OCI-LY7 (cell line): ENCODE data around the gene NEUROD2. TPM values are rescaled to one million over a fixed set of nuclear protein-coding genes. Genes with fewer than 3 reads are reported as not detected.

Source experiments
- BruUV-seq: library from RNA; stranded (reverse); fragments of 400-500 nt; replicated peaks from 2 replicates; lab custom pipeline; 2021; lab: Mats Ljungman, UMichigan
- CTCF ChIA-PET: fragments of 300-600 bp; sonication (Branson Sonifier 250); formaldehyde crosslinking; loops from one replicate; lab custom pipeline; 2022; ENCODE audit warnings: antibody characterized with exemption; ENCODE audit not compliant: unreplicated experiment; lab: Charles Lee
- POLR2A ChIA-PET: fragments of 300-600 bp; sonication (Branson Sonifier 250); formaldehyde crosslinking; loops from one replicate; lab custom pipeline; 2022; ENCODE audit warnings: antibody characterized with exemption; lab: Charles Lee
- DNase-seq: peaks from one replicate; pipeline ENCODE4 v3.0.0-alpha.2; 2015; ENCODE audit warnings: low spot score
- H2AFZ ChIP-seq: fragments of 200-600 bp; sonication (generic), shearing (Covaris generic); 2 replicates; pipeline ENCODE4 v1.6.1; 2014; ENCODE audit warnings: mild to moderate bottlenecking, antibody characterized with exemption, low read length, moderate library complexity
- H3K27ac ChIP-seq: fragments of 200-600 bp; sonication (generic); 2 replicates; pipeline ENCODE4 v1.5.1; 2014; ENCODE audit warnings: mixed run types, low read depth, mild to moderate bottlenecking, moderate library complexity, low read length, inconsistent platforms; ENCODE audit not compliant: poor library complexity, severe bottlenecking
- H3K36me3 ChIP-seq: fragments of 200-600 bp; sonication (generic); 2 replicates; pipeline ENCODE4 v1.6.1; 2014; ENCODE audit warnings: mild to moderate bottlenecking, antibody characterized with exemption, low read length, moderate library complexity, mixed read lengths; ENCODE audit not compliant: insufficient read depth
- H3K4me1 ChIP-seq: fragments of 200-600 bp; sonication (generic); 2 replicates; pipeline ENCODE4 v1.5.1; 2014; ENCODE audit warnings: mild to moderate bottlenecking, low read length; ENCODE audit not compliant: insufficient read depth, poor library complexity, severe bottlenecking
- H3K4me2 ChIP-seq: fragments of 200-600 bp; sonication (generic); 2 replicates; pipeline ENCODE4 v1.6.1; 2014; ENCODE audit warnings: mild to moderate bottlenecking, low read length
- H3K4me3 ChIP-seq: fragments of 200-600 bp; sonication (generic); 2 replicates; pipeline ENCODE4 v1.5.1; 2014; ENCODE audit warnings: mild to moderate bottlenecking, low read depth, low read length; ENCODE audit not compliant: poor library complexity, severe bottlenecking
- H3K79me2 ChIP-seq: fragments of 200-600 bp; sonication (generic); 2 replicates; pipeline ENCODE4 v1.6.1; 2016; ENCODE audit warnings: low read depth, mild to moderate bottlenecking, low read length, moderate library complexity, mixed read lengths; ENCODE audit not compliant: insufficient read depth
- H3K9me2 ChIP-seq: fragments of 200-600 bp; sonication (generic); 2 replicates; pipeline ENCODE4 v1.6.1; 2016; ENCODE audit warnings: mild to moderate bottlenecking, low read length, mixed read lengths; ENCODE audit not compliant: insufficient read depth
- H3K9me3 ChIP-seq: fragments of 200-600 bp; sonication (generic); 2 replicates; pipeline ENCODE4 v1.6.1; 2014; ENCODE audit warnings: mild to moderate bottlenecking, mixed run types, low read length, mixed read lengths
- H4K20me1 ChIP-seq: fragments of 200-600 bp; sonication (generic); 2 replicates; pipeline ENCODE4 v1.6.1; 2014; ENCODE audit warnings: mild to moderate bottlenecking, antibody characterized with exemption, low read length, moderate library complexity, mixed read lengths; ENCODE audit not compliant: insufficient read depth
- EZH2phosphoT487 ChIP-seq: fragments of 200-600 bp; sonication (generic); IDR thresholded peaks from 2 replicates; pipeline ENCODE4 v1.6.1; 2018; ENCODE audit warnings: low read depth, borderline replicate concordance, mild to moderate bottlenecking, mixed run types, antibody characterized with exemption, low read length, moderate library complexity, mixed read lengths
- intact Hi-C: fragments of 100-400 bp; cut with micrococcal nuclease; formaldehyde crosslinking; loops from one replicate; pipeline ENCODE4 v1.10.0; 2022; ENCODE audit not compliant: unreplicated experiment
- total RNA-seq, 2 experiments: library from RNA; depleted of rRNA in 1 of 2; stranded (reverse); fragments of >200 nt in 1 of 2; shearing (Covaris generic) in 1 of 2; gene quantifications; 2 replicates each; pipeline ENCODE4 v1.2.3, GENCODE V29; 2014 to 2022
- TF ChIP-seq, protein P1 (sequence below): fragments of 200-600 bp; sonication (generic); conservative IDR thresholded peaks from 2 replicates; pipeline ENCODE4 v1.5.1; 2014; ENCODE audit warnings: mild to moderate bottlenecking, antibody characterized with exemption, low read length, moderate library complexity, mixed read lengths

Gene NEUROD2
- total RNA-seq, 2 experiments from 2014 or later, result not detected

DNA sequence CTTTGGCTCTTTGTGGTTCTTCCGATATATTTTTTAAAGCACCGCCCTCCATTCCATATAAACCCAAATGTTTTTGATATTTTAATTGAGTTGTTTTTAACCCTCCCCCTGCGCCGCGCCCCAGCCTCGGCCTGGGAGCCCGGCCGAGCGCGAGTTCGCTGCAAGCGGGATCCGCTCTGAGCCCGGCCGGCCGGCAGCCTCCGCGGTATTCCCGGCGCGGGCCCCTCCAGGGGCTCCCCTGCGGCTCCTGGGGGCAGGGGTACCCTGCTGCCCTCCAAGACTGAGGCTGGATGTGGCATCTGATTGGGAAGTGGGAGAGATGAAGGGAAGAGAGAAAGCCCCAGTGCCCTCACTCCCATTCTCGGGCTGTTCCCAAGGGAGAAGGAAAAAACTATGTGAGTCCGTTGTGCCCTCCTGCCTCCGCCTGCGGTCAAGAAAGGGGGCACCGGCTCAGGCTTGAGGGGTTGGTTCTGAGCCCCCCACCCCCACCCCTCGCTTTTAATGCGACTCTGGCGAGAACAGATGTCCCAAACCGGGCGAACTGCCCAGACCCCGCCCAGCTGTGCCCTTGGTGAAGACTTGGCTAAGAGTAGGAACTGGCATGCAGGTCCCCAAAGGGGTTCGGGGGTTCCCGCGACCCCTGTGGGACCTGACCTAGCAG, 8.6 kb downstream of the NEUROD2 start:
- no peaks in the 10 kb centered on the region for H3K9me3 ChIP-seq
- no peak overlapping the region for H3K4me2 ChIP-seq
- no peak overlapping the region for H3K27ac ChIP-seq
- no TSS peak for BruUV-seq
- TF ChIP-seq, protein P1, sequence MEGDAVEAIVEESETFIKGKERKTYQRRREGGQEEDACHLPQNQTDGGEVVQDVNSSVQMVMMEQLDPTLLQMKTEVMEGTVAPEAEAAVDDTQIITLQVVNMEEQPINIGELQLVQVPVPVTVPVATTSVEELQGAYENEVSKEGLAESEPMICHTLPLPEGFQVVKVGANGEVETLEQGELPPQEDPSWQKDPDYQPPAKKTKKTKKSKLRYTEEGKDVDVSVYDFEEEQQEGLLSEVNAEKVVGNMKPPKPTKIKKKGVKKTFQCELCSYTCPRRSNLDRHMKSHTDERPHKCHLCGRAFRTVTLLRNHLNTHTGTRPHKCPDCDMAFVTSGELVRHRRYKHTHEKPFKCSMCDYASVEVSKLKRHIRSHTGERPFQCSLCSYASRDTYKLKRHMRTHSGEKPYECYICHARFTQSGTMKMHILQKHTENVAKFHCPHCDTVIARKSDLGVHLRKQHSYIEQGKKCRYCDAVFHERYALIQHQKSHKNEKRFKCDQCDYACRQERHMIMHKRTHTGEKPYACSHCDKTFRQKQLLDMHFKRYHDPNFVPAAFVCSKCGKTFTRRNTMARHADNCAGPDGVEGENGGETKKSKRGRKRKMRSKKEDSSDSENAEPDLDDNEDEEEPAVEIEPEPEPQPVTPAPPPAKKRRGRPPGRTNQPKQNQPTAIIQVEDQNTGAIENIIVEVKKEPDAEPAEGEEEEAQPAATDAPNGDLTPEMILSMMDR, result no peak
- peak; percentile 34; the same call in 1 of the 2 replicates for TF ChIP-seq EZH2phosphoT487
- intact Hi-C loops, result no loop called here
- H3K4me3 ChIP-seq, result no peak overlapping the region
- CTCF ChIA-PET, result no interaction called here
- H4K20me1 ChIP-seq, result no peaks in the 10 kb centered on the region
- no peaks in the 10 kb centered on the region for H3K36me3 ChIP-seq
- H3K79me2 ChIP-seq, result no peaks in the 10 kb centered on the region
- H3K9me2 ChIP-seq, result no peaks in the 10 kb centered on the region
- peaks cover 6% of the 10 kb centered on the region for H3K4me1 ChIP-seq
- DNase-seq, result no peak
- H2AFZ ChIP-seq, result no peak overlapping the region
- POLR2A ChIA-PET, result interaction anchor here (0.5 kb wide), 1 partner anchor 428 kb away, joined by 4 read pairs; no protein-coding TSS in a partner anchor

DNA sequence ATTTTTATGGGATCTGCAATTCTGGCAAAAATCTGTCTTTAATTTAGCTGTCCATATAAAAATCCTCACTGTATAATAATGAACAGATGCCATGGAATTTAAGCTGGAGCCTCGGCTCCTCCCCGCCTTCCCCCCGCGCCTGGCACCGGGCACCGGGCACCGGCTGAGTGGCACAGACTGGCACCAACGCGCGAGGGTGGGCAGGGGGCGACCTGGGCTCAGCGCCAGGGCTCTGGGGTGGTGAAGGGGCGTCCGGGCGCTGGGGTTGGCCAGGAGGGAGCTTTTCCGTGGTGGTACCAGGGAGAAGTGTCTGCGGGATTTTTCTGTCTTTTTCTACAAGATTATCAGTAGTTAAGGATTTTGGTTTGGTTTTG, 9.1 kb downstream of the NEUROD2 start:
- H2AFZ ChIP-seq, result no peak overlapping the region
- no peak overlapping the region for H3K4me2 ChIP-seq
- intact Hi-C loops, result no loop called here
- CTCF ChIA-PET, result no interaction called here
- H3K4me1 ChIP-seq, result peaks cover under 1% of the 10 kb centered on the region
- no peak for DNase-seq
- no peaks in the 10 kb centered on the region for H3K9me2 ChIP-seq
- BruUV-seq, result no TSS peak
- no peak overlapping the region for H3K27ac ChIP-seq
- no peaks in the 10 kb centered on the region for H3K9me3 ChIP-seq
- POLR2A ChIA-PET, result no interaction called here
- TF ChIP-seq, protein P1, result no peak
- no peak for TF ChIP-seq EZH2phosphoT487
- H4K20me1 ChIP-seq, result no peaks in the 10 kb centered on the region
- H3K79me2 ChIP-seq, result no peaks in the 10 kb centered on the region
- H3K4me3 ChIP-seq, result no peak overlapping the region
- no peaks in the 10 kb centered on the region for H3K36me3 ChIP-seq

DNA sequence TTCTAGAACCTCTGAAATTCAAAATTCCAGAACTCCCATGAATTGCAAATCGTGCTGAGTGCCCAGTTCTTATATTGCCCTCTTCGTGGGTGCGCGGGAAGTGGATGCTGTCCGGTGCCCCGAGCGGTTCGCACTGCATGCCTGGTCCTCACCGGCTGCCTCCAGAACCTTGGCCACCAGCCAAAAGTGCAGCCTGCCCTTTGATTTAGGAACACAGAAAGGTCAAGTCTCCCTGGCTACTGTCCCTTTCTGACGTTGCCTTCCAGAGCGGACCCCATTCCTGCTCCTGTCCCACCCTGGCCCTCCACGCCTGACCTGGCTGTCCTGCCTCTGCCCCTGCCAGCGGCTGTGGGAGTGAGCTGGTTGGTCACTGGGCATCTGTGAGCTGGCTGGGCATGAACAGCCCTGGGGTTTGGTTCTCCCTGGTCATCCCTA, 9.7 kb downstream of the NEUROD2 start:
- no peak for DNase-seq
- BruUV-seq, result no TSS peak
- ChIA-PET POLR2A (no interaction called here), CTCF (no interaction called here)
- H3K4me2 ChIP-seq, result no peak overlapping the region
- no peaks in the 10 kb centered on the region for H4K20me1 ChIP-seq
- no peaks in the 10 kb centered on the region for H3K9me3 ChIP-seq
- intact Hi-C loops, result no loop called here
- H3K4me3 ChIP-seq, result no peak overlapping the region
- H3K79me2 ChIP-seq, result no peaks in the 10 kb centered on the region
- H3K27ac ChIP-seq, result no peak overlapping the region
- H2AFZ ChIP-seq, result no peak overlapping the region
- TF ChIP-seq EZH2phosphoT487, result no peak
- TF ChIP-seq, protein P1, result no peak
- no peaks in the 10 kb centered on the region for H3K4me1 ChIP-seq
- H3K36me3 ChIP-seq, result no peaks in the 10 kb centered on the region
- no peaks in the 10 kb centered on the region for H3K9me2 ChIP-seq
